K562 (cell line): ENCODE results near the gene SPDYE16. TPM values are rescaled to one million over a fixed set of nuclear protein-coding genes. Genes with fewer than 3 reads are reported as not detected.
"Not testable (repeated sequence)": the region's sequence is repeated elsewhere in the genome, so short reads cannot be mapped to it uniquely, and the experiment has no call there.

Source experiments
- ATAC-seq: fragments of 200-7000 bp; cut with Tn5 transposase; 3 replicates; pipeline ENCODE4 v1.9.1; 2020; ENCODE audit warnings: moderate library complexity
- BruUV-seq: library from RNA; stranded (reverse); fragments of 400-500 nt; replicated peaks from 2 replicates; lab custom pipeline; 2021; lab: Mats Ljungman, UMichigan
- CTCF ChIA-PET: fragments of 300-600 bp; formaldehyde crosslinking; extraction: SDS; loops from one replicate; lab custom pipeline; 2021; ENCODE audit warnings: low intra/inter-chr PET ratio; lab: Yijun Ruan, JAX
- POLR2A ChIA-PET: fragments of 300-600, 350-650 bp; sonication (Branson Sonifier 250); formaldehyde crosslinking; extraction: SDS; loops from one replicate; lab custom pipeline; 2021; ENCODE audit warnings: antibody characterized with exemption, inconsistent platforms; lab: Yijun Ruan, JAX
- DNase-seq, 4 experiments: peaks; one replicate each; pipeline versions ENCODE4 v3.0.0 to v3.0.0-alpha.2; 2011 to 2018; ENCODE audit warnings: low spot score in 3 of 4, mixed read lengths in 3 of 4; ENCODE audit errors: extremely low read depth in 1 of 4
- FAIRE-seq: peaks from 2 replicates; lab custom pipeline; 2011; peaks lifted over from hg19 to GRCh38; lab: Jason Lieb, UNC
- H2AFZ ChIP-seq: 2 replicates; pipeline ENCODE4 v1.6.0; 2011; ENCODE audit warnings: low read depth, low read length, control low read depth, inconsistent platforms
- H3K27ac ChIP-seq: fragments of 200-600 bp; 3 replicates; pipeline ENCODE4 v1.8.0; 2011; ENCODE audit warnings: low read depth, mild to moderate bottlenecking, control low read depth, inconsistent platforms, low read length, moderate library complexity, mixed read lengths; ENCODE audit errors: extremely low read depth
- H3K27me3 ChIP-seq, 2 experiments: fragments of 300-600 bp in 1 of 2; 2 replicates in 1 of 2; 3 replicates in 1 of 2; pipeline versions ENCODE4 v1.6.0 to v1.8.0; 2011; ENCODE audit warnings: inconsistent platforms in 2 of 2, low read length in 2 of 2, mild to moderate bottlenecking in 1 of 2, mixed read lengths in 1 of 2, moderate library complexity in 1 of 2; ENCODE audit not compliant: control insufficient read depth in 2 of 2, insufficient read depth in 2 of 2
- H3K36me3 ChIP-seq: fragments of 300-600 bp; 3 replicates; pipeline ENCODE4 v1.8.0; 2011; ENCODE audit warnings: mild to moderate bottlenecking, low read length, inconsistent platforms; ENCODE audit not compliant: control insufficient read depth, insufficient read depth
- H3K4me1 ChIP-seq, 2 experiments: fragments of 200-600 bp in 1 of 2; replicated peaks in 1 of 2; 2 replicates in 1 of 2; 3 replicates in 1 of 2; pipeline versions ENCODE4 v1.5.1 to v1.8.0; 2011; ENCODE audit warnings: inconsistent platforms in 2 of 2, low read length in 2 of 2, mild to moderate bottlenecking in 1 of 2, mixed read lengths in 1 of 2, moderate library complexity in 1 of 2; ENCODE audit not compliant: control insufficient read depth in 2 of 2, insufficient read depth in 2 of 2
- H3K4me2 ChIP-seq: 2 replicates; pipeline ENCODE4 v1.6.1; 2011; ENCODE audit warnings: low read length, control low read depth, inconsistent platforms, mixed read lengths; ENCODE audit not compliant: insufficient read depth
- H3K4me3 ChIP-seq: fragments of 200-600 bp; sonication (generic), shearing (Covaris generic); 2 replicates; pipeline ENCODE4 v1.5.1; 2016; ENCODE audit warnings: control low read depth, inconsistent platforms
- H3K79me2 ChIP-seq: fragments of 200-600 bp; 3 replicates; pipeline ENCODE4 v1.8.0; 2011; ENCODE audit warnings: low read length, inconsistent platforms; ENCODE audit not compliant: control insufficient read depth, insufficient read depth
- H3K9ac ChIP-seq, 2 experiments: 2 replicates each; pipeline versions ENCODE4 v1.6.0 to v1.6.1; 2011; ENCODE audit warnings: low read depth in 2 of 2, low read length in 2 of 2, control low read depth in 1 of 2, inconsistent platforms in 1 of 2, mild to moderate bottlenecking in 1 of 2, mixed read lengths in 1 of 2; ENCODE audit not compliant: insufficient read depth in 1 of 2
- H3K9me1 ChIP-seq: one replicate; pipeline ENCODE4 v1.6.0; 2011; ENCODE audit warnings: inconsistent platforms, mild to moderate bottlenecking, low read length, moderate library complexity; ENCODE audit not compliant: control insufficient read depth, insufficient read depth
- H3K9me3 ChIP-seq: replicated peaks from 2 replicates; pipeline ENCODE4 v1.5.1; 2011; ENCODE audit warnings: low read depth, low read length, inconsistent platforms; ENCODE audit not compliant: control insufficient read depth, insufficient read depth
- H4K20me1 ChIP-seq: replicated peaks from 2 replicates; pipeline ENCODE4 v1.6.1; 2011; ENCODE audit warnings: low read length, inconsistent platforms, mixed read lengths; ENCODE audit not compliant: control insufficient read depth, insufficient read depth
- ARID1B ChIP-seq: fragments of 450-650 bp; IDR thresholded peaks from 2 replicates; pipeline ENCODE4 v1.6.1; 2016; ENCODE audit warnings: antibody characterized with exemption, mild to moderate bottlenecking, inconsistent platforms
- MTA1 ChIP-seq: fragments of 450-650 bp; IDR thresholded peaks from 2 replicates; pipeline ENCODE4 v1.6.1; 2017; ENCODE audit warnings: borderline replicate concordance
- POLR2A ChIP-seq: fragments of 450-650 bp; conservative IDR thresholded peaks from 2 replicates; pipeline ENCODE4 v1.6.1; 2016
- WGBS: fragments of 100-300 bp; shearing (Covaris generic); methylation state at CpG from one replicate; pipeline ENCODE4 v1.1.6; 2016; ENCODE audit warnings: low coverage, mixed read lengths; ENCODE audit not compliant: insufficient coverage; ENCODE audit errors: missing lambda C conversion rate; 5-methylcytosine and 5-hydroxymethylcytosine counted together
- in situ Hi-C: fragments of 300-500 bp; cut with MboI; formaldehyde crosslinking; loops from 4 replicates; pipeline ENCODE4 v1.15.0; 2018; ENCODE audit warnings: inconsistent platforms, mixed read lengths
- intact Hi-C: fragments of 100-400 bp; cut with micrococcal nuclease; formaldehyde crosslinking; loops from 2 replicates; pipeline ENCODE4 v1.14.2; 2022
- polyA plus RNA-seq, 8 experiments: library from polyadenylated mRNA; depleted of rRNA in 4 of 8; stranded (reverse) in 5 of 8; unstranded in 3 of 8; fragments of >200 nt; fragmentation: Nextera tagmentation in 2 of 8; fragmentation: Illumina TruSeq in 1 of 8; extraction: Ambion mirVana in 2 of 8; extraction: Trizol in 1 of 8; gene quantifications; 2 replicates each; pipeline versions ENCODE4 v1.2.1 to v1.2.3, GENCODE V29; 2011 to 2014; ENCODE audit warnings: inconsistent platforms in 1 of 8, missing spikeins in 1 of 8
- total RNA-seq, 7 experiments: library from RNA; depleted of rRNA in 6 of 7; stranded (reverse); fragments of >200 nt in 6 of 7; fragmentation: Illumina TruSeq in 2 of 7; extraction: Trizol in 2 of 7; gene quantifications; 2 replicates each; pipeline versions ENCODE4 v1.2.1 to v1.2.3, GENCODE V29; 2011 to 2021; ENCODE audit warnings: low replicate concordance in 1 of 7
- TF ChIP-seq, protein P1 (sequence below), 2 experiments: fragments of 450-650 bp; conservative IDR thresholded peaks; 2 replicates each; pipeline ENCODE4 v1.6.1; 2017; ENCODE audit warnings: mild to moderate bottlenecking in 2 of 2, moderate library complexity in 2 of 2

Gene SPDYE16
- total and polyA plus RNA-seq, 9 of the 15 experiments (the other 6 are each of a cell fraction or from before 2014, with no cell fraction given): 0.04 to 0.13 (median 0.06) TPM; not detected in 4

DNA sequence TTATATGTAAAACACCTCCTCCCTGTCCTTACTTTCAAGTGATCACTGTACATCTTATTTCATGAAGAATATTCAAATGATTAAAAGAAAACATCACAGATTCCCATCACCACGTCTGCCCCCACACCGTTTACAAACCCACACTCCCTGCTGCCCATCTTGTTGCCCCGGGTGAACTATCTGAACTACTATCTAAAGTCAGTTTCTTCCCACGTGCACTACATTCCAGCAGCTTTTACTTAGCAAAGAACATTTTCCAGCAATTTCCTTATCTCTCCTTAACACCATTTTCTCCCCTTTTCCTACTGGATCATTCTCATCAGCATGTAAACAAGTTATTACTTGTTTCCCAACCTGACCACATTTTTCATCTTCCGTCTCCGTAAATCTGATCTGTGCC is 16.6 kb upstream of the SPDYE16 start:
- H3K9me1 ChIP-seq, H2AFZ ChIP-seq, POLR2A ChIA-PET, H3K4me3 ChIP-seq, H3K27ac ChIP-seq, H3K9ac ChIP-seq, BruUV-seq: not testable (repeated sequence)
- 22% methylated on average over 6 of the region's 6 CpGs for WGBS
- peaks cover 16% of the 10 kb centered on the region; the same call in 2 of the 3 replicates for H3K36me3 ChIP-seq
- 0 out of 2 replicates have a peak, but pooled peaks have one; percentile 23 for TF ChIP-seq POLR2A
- TF ChIP-seq ARID1B: peak; percentile 38; the same call in 1 of the 2 replicates
- TF ChIP-seq MTA1: 0 out of 2 replicates have a peak, but pooled peaks have one; percentile 39
- TF ChIP-seq, protein P1, sequence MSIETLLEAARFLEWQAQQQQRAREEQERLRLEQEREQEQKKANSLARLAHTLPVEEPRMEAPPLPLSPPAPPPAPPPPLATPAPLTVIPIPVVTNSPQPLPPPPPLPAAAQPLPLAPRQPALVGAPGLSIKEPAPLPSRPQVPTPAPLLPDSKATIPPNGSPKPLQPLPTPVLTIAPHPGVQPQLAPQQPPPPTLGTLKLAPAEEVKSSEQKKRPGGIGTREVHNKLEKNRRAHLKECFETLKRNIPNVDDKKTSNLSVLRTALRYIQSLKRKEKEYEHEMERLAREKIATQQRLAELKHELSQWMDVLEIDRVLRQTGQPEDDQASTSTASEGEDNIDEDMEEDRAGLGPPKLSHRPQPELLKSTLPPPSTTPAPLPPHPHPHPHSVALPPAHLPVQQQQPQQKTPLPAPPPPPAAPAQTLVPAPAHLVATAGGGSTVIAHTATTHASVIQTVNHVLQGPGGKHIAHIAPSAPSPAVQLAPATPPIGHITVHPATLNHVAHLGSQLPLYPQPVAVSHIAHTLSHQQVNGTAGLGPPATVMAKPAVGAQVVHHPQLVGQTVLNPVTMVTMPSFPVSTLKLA (conservative IDR thresholded peaks at IDR 0.05): peak in 1 of 2 experiments; percentile 35; a peak in 1 of 4 replicates
- TF ChIP-seq, all 486 proteins: peak for 4; not testable (repeated sequence) for 482
- H3K27me3 ChIP-seq, H3K4me1 ChIP-seq, in situ Hi-C loops, DNase-seq, CTCF ChIA-PET, H4K20me1 ChIP-seq, FAIRE-seq, intact Hi-C loops, H3K4me2 ChIP-seq, H3K9me3 ChIP-seq: not testable (repeated sequence)
- H3K79me2 ChIP-seq: peaks cover 40% of the 10 kb centered on the region
- peak; percentile 67 for ATAC-seq

DNA sequence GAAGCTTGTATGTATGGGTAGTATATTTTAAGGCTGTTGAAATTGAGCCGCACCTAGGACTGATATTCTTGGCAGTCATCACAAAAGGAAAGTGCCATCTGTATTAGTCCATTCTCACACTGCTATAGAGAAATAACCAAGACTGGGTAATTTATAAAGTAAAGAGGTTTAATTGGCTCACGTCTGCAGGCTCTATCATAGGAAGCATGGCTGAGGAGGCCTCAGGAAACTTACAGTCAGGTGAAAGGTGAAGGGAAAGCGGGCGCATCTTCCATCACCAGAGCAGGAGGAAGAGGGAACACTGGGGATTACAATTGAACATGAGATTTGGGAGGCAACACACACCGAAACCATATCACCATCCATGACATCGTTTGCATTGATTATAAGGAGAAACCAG is 8.9 kb upstream of the SPDYE16 start:
- CTCF ChIA-PET, in situ Hi-C loops, H2AFZ ChIP-seq, H3K4me1 ChIP-seq, FAIRE-seq, H3K9me1 ChIP-seq, H3K9ac ChIP-seq, H3K4me3 ChIP-seq, H3K27ac ChIP-seq, ATAC-seq, DNase-seq, H3K4me2 ChIP-seq, H4K20me1 ChIP-seq, POLR2A ChIA-PET, H3K27me3 ChIP-seq, BruUV-seq, intact Hi-C loops, H3K9me3 ChIP-seq: not testable (repeated sequence)
- H3K79me2 ChIP-seq: peaks cover 42% of the 10 kb centered on the region
- 89% methylated on average over 6 of the region's 6 CpGs for WGBS
- H3K36me3 ChIP-seq: peaks cover 26% of the 10 kb centered on the region; the same call in 2 of the 3 replicates
